ENCODE measurements around the gene GATM.

The GATM gene, protein sequence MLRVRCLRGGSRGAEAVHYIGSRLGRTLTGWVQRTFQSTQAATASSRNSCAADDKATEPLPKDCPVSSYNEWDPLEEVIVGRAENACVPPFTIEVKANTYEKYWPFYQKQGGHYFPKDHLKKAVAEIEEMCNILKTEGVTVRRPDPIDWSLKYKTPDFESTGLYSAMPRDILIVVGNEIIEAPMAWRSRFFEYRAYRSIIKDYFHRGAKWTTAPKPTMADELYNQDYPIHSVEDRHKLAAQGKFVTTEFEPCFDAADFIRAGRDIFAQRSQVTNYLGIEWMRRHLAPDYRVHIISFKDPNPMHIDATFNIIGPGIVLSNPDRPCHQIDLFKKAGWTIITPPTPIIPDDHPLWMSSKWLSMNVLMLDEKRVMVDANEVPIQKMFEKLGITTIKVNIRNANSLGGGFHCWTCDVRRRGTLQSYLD

DNA sequence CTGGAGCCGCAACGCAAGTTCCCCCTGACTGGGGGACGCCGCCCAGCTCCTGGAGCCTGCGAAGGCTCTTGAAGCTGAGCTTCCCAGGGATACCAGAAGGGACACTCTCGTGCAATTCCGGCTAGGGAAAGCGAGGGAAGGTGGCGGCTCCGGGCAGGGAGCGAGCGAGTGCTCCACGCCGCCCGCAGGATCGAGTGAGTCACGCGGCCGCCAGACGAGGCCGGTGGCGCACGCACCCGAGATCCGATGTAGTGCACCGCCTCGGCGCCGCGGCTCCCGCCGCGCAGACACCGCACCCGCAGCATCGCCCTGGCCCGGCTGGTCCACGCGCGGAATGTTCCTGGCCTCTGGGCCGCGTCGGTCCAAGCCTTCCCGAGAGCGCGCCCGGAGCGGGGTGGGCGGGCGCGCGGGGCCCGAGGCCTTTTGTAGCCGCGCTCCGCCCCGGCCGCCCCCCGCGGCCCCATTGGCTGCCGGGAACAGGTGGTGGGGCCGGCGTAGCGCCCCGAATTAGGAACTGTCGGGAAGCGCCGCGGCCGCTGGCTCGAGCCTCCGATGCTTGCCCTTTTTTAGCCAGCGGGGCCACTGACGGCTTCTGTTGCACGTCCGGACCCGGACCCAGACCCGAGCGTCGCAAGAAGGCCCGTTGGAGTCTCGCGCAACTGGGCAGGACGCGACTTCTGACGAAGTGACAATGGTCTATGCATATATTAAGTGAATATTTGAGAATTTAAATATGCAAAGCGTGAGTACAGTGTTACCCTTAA is at the start of gene GATM:
TSS of gene GATM (minus strand) at position 396 of the 764 bp plus-strand sequence. CDS start at position 305, 91 bp downstream.
- peak; percentile 79 for ATAC-seq
- DNase-seq = peak; percentile 63

DNA sequence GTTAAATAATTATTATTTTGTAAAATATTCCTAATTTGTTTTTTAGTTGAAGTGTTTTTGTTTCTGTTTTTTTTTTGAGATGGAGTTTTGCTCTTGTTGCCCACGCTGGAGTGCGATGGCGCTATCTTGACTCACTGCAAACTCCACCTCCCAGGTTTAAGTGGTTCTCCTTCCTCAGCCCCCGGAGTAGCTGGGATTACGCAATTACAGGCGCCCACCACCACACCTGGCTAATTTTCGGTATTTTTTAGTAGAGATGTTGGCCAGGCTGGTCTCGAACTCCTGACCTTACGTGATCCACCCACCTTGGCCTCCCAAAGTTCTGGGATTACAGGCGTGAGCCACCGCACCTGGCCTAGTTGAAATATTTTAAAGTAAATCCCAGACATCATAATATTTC is 48.7 kb upstream of the GATM start:
- ATAC-seq = no peak
- DNase-seq = no peak

DNA sequence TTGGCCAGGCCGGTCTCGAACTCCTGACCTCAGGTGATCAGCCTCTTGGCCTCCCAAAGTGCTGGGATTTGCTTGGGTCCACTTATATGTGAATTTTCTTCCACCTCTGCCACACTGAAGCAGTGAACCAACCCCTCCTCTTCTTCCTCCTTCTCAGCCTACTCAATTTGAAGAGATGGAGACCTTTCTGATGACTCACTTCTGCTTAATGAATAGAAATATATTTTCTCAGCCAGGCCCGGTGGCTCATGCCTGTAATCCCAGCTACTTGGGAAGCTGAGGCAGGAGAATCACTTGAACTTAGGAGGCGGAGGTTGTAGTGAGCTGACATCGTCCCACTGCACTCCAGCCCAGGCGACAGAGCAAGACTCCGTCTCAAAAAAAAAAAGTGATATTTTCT is 46.8 kb upstream of the GATM start:
- DNase-seq (no peak), ATAC-seq (no peak)

DNA sequence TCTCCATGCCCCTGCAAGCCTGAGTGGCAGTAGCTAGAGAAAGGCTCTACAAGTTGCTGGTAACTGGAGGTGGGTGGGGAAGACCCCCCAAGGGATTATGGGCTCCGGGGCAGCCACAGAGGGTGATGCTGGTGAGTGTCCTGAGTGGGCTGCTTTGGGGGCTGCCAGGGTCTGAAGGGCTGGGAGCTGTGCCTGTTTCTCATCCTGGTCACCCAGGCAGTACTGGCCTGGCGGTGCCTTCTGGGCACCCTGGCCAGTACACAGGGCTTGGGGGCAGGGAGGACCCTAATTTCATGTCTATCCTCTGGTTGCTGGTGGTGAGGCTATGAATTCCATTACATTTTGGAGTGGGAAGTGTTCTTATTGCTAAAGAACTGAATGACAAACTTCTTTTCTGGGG is 46.1 kb upstream of the GATM start:
- no peak for ATAC-seq
- no peak for DNase-seq

DNA sequence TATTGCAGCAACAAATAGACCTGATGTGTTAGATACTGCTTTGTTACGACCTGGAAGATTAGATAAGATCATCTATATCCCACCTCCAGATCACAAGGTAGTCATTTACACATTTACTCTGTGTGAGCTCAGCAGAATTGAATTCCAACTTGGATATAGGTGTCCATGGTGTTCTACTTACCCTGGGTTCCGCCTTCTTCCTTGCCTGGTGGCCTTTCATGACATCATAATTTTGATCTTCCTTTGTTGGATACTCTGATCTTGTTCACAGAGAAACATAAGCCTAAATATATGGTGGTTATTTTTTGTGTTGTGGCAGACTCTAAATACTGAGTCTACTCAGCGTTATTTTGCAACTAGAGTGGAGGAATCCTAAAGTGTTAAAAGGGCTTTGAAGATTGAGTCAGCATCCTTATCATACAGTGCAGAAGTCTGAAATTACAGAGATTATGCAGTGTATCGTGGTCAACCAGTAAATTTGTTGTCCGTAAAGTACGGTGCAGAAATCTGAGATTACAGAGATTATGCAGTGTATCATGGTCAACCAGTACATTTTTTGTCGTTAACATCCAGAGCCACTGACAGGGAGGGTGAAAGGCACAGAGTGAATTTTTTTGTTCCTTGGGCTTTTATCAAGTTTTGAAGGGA is 39.1 kb upstream of the GATM start:
- DNase-seq (no peak), ATAC-seq (no peak)

DNA sequence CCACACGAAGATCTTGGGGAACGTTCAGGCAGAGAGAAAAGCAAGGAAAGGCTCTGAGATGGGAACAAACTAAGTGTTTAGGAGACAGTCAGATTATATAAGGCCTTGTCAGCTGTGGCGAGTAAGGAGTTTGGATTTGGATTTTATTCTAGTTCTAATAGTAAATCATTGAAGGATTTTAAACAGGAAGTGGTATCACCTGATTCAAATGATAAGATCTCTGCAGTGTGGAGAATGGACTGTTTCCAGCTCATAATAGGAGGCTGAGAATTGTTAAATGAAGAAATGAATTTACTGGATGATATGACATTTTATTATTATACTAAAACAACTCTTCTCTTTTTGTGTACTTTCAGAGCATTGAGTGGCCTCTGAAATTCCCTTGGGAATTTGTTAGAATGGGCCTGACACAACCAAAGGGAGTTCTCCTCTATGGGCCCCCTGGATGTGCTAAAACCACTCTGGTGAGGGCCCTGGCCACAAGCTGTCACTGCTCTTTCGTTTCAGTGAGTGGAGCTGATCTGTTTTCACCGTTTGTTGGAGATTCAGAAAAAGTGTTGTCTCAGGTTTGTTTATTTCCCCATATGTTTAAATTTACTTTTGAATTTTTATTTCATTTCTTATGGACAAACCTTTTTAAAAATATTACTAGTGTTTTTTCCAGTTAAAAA is 36.0 kb upstream of the GATM start:
- ATAC-seq (peak; percentile 46), DNase-seq (no peak)

DNA sequence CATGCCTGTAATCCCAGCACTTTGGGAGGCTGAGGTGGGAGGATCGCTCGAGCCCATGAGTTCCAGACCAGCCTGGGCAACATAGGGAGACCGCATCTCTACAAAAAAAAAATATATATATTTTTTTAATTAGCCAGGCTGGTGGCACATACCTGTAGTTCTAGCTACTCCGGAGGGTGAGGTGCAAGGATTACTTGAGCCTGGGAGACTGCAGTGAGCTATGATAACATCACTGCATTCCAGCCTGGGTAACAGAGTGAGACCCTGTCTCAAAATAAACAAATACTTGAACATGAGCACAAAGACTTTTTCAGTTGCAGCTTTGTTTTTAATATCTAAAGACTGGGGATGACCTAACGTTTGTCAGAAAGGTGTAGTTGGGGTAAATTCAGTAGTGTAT is 31.3 kb upstream of the GATM start:
- ATAC-seq (no peak), DNase-seq (no peak)

DNA sequence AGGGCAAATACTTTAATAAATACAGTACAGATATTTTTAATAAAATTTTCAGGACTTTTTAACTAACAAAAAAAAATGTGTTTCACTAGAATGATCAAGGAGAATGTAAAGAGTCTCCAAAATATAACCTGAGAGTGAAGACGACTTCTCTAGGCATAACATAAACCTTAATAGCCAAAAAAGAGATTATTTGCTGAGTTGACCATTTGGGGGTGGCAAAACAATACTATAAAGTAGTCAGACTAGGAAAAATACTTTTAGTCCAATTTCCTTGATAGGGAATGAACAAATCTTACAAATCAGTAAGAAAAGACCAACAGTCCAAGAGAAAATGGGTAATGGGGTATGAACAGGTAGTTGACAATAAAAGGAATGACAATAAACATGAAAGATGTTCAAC is 29.4 kb upstream of the GATM start:
- no peak for ATAC-seq
- DNase-seq = no peak

DNA sequence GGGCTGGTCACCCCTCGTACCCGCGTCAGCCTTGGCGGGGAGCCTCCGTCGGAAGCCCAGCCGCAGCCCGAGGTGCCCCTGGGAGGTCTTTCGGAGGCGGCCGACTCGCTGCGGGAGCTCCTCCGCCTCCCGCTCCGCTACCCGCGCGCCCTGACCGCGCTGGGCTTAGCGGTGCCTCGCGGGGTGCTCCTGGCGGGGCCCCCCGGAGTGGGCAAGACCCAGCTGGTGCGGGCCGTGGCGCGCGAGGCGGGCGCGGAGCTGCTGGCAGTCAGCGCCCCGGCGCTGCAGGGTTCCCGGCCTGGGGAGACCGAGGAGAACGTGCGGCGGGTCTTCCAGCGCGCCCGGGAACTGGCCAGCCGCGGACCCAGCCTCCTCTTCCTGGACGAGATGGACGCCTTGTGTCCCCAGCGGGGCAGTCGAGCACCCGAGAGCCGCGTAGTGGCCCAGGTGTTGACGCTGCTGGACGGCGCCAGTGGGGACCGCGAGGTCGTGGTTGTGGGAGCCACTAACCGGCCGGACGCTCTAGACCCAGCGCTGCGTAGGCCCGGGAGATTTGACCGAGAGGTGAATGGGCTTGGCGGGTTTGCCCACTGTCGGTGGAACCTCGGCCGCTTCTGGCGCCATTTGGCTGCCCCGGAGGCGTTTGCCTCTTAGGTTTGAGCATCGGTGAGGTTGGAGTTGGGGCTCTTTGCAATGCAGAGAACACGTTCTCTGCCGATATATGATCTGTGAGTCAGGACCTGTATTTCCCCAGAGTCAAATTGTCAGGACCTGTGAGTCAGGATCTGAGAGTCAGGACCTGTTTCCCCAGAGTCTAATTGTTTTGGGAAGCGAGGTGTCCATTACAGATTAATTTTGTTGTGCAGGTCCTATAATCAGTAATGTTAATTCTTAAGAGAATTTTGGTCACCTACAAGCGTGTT is 24.9 kb upstream of the GATM start:
- ATAC-seq = peak; percentile 11
- DNase-seq = peak; percentile 48

DNA sequence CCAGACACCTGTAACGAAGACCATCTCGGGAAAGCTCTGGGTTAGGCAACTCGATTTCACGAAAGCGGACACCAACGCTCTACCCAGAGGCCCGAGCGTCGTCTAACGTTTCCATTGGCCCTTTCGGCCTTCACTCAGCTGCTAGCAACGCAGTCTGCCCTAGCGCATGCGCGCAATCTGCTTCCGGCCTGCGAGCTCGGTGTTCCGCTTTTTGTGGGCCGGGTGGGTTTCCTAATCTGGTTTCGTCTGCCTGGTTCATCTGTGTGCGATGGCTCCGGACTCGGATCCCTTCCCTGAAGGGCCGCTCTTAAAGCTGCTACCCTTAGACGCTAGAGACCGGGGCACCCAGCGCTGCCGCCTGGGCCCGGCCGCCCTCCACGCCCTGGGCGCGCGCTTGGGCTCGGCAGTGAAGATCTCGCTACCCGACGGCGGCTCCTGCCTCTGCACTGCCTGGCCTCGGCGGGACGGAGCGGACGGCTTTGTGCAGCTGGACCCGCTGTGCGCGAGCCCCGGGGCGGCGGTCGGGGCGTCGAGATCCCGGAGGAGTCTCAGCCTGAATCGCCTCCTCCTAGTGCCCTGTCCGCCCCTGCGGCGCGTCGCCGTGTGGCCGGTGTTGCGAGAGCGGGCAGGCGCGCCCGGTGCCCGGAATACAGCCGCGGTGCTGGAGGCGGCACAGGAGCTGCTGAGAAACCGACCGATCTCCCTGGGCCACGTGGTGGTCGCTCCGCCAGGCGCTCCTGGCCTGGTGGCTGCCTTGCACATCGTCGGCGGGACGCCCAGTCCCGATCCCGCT is 24.0 kb upstream of the GATM start:
- peak; percentile 96 for DNase-seq
- ATAC-seq = peak; percentile 97

DNA sequence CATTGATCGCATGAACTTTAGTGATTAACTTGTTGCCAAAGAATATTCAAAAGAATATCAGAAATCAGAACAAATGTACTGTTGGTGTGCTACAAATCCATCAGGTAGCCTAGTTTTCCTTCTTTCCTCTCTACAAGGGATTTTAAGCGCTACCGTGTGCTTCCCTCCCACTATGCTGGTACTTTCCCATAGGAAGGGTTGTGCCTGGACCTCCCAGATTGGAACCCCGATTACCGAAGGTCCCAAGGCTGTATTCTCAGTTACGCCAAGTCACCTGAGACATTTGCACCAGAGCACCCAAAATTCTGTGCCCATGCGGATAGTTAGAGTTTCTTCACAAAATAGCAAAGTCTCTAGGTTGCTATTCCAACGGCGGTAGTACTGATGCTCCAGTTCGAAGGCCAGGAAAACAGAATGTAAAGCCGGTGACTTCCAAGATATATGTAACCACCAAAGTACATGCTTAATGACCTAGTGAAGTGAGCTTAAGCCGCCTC is 23.4 kb upstream of the GATM start:
- ATAC-seq (no peak), DNase-seq (peak; percentile 5)

DNA sequence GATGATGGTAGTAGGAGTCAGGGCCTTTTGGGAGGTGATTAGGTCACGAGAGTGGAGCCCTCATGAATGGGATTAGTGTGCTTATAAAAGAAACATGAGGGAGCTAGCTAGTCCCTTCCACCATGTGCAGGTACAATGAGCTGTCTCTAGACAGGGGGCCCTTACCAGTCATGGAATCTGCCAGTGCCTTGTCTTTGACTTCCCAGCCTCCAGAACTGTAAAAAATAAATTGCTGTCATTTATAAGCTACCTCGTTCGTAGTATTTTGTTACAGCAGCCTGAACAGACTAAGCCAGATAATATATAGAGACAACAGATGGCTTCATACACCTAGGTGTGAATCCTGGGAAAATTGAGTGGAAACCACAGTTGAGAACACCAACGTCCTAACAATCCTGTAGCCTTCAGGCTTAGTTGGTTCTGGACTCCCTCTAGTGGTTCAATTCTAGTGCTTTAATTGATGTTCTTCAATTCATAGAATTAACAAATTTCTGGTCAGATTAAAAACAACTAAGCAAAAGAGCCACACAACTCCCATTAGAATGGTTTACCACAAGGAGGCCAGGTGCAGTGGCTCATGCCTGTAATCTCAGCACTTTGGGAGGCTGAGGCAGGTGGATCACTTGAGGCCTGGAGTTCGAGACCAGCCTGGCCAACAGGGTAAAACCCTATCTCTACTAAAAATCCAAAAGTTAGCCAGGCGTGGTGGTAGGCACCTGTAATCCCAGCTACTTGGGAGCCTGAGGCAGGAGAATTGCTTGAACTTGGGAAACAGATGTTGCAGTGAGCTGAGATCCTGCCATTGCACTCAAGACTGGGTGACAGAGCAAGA is 21.3 kb upstream of the GATM start:
- ATAC-seq (no peak), DNase-seq (no peak)

DNA sequence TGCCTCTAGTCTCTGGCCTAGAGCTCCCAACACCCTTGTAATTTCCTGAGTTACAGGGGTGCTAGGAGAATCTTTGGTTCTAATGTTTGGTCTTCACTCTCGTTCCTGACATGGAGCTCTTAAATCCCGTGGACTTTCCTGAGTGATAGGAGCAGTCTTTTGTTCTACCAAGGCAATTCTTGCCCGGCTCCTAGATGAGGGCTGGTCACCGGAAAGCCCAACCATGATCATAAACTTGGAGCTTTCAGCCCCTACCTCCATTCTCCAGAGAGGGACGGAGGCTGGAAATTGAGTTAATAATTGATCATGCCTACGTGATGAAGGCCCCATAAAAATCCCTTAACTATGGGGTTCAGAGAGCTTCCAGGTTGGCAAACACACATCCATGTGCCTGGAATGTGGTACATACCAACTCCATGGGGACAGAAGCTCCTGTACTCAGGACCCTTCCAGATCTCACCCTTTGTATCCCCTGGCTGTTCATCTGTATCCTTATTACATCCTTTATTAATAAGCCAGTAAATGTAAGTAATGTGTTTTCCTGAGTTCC is 18.8 kb upstream of the GATM start:
- no peak for DNase-seq
- no peak for ATAC-seq

DNA sequence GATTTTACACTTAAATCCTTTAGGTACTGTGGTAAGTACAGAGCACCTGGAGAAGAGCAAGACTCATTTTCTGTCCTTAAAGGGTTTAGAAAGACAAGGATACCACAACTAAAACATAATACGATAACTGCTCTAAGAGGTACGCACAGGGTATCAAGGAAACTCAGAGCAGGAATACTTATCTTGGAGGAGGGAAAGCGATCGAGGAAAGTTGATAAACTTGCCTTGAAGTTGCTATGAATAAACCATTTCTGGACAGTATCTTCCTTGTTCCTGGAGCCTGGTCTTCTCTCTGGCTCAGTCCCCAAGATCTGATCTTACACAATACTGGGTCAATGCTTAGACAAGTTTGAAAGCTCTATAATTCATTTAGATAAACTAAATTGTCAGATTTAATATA is 17.6 kb upstream of the GATM start:
- ATAC-seq = no peak
- no peak for DNase-seq

DNA sequence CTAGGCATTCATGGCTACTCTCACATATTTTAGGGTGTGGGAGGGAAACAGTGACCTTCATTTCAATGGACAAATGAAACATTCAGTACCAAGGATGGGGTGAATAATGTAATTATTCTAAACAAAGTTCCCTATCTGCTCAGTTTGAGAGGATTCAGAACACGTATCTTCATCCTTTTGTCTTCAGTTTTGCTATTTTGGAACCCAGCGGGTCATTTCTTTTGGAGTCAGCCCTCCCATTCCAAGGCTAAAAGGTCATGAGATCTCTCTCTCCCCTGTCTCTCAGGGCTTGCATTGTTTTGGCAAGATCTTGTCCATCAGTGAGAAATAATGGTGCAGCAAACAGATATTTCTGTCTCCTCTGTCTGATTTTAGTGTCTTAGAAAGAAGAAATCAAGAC is 16.3 kb upstream of the GATM start:
- DNase-seq (no peak), ATAC-seq (no peak)

DNA sequence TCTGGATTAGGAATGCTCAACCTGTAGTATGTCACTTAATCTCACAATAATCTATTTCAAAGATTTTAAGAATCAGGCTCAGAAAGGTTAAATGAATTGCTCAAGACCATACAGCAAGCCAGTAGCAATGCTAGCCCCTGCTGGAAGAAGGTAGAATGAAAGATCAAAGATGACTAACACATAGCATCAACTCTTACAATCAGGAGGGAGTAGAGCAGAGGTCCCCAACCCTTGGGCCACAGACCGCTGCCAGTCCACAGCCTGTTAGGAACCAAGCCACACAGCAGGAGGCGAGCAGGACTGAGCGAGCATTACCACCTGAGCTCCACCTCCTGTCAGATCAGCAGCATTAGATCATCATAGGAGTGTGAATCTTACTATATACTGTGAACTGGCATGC is 15.5 kb upstream of the GATM start:
- ATAC-seq (no peak), DNase-seq (no peak)

DNA sequence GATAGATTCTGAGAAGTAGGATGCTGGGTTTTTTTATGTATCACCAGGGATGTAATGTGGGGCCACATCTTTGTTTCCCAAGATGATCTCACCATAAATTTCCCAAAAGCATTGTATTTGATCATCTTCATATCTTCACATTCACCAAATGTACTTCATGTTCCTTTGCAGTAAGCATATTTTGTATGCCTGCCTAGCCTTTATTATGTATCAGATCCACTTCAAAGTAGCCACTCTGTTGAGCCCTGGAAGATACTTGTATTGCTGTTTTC is 14.2 kb upstream of the GATM start:
- no peak for ATAC-seq
- no peak for DNase-seq

DNA sequence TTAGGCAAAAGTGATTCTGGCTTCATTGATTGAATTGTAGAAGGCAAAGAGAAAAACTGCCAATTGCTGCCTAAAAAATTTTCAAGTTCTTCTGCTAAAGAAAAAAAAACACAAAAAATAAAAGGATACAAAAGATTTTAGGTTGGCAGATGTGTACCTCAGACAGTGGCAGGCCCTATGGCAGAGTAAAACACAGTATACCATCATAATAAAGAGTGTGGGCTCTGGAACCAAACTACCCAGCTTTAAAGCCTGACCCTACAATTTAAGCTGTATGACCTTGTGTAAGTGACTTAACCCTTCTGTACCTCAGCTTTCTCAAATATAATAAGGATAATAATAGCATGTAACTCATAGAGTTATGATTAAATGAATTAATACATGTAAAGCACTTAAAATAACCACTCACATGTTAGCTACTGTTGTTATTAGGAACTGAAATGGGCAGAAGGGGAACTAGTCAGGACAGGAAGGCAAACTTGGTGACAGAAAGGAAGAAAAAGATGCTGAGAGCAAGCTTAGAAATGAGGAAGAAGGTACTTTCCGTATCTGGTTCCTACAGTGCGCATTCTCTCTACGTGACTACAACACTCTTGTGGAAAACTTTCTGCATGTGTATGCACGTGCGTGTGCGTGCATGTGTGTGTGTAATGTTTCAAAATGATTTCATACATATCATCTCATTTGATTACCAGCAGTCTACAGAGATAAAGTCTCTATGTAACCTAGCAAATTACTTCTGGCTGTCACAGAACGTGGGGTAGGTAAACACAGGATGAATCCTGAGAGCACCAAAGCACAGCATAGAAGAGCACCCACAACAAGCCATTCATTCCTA is 13.6 kb upstream of the GATM start:
- ATAC-seq (peak; percentile 68), DNase-seq (no peak)

DNA sequence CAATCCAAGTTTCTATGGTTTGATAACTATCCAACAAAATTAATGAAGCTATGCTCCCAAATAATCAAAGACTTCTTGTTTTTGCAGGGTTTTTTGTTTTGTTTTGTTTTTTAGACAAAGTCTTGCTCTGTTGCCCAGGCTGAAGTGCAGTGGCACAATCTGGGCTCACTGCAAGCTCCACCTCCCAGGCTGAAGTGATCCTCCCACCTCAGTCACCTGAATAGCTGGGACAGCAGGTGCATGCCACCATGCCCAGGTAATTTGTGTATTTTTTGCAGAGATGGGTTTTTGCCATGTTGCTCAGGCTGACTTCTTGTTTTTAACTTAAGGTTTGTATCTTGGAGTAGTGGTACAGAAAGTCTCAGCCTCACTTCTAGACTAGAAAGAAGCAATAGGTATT is 11.0 kb upstream of the GATM start:
- ATAC-seq (no peak), DNase-seq (no peak)
